MCF 10A (cell line): ENCODE measurements around the gene FBP1. TPM values are rescaled to one million over a fixed set of nuclear protein-coding genes. Genes with fewer than 3 reads are reported as not detected.

ENCODE experiments used
- BruUV-seq: library from RNA; stranded (reverse); fragments of 400-500 nt; replicated peaks from 2 replicates; lab custom pipeline; 2021; lab: Mats Ljungman, UMichigan
- CTCF ChIA-PET: fragments of 300-600 bp; sonication (Branson Sonifier 250); formaldehyde crosslinking; extraction: SDS; loops from one replicate; lab custom pipeline; 2021; ENCODE audit warnings: antibody characterized with exemption, inconsistent platforms; lab: Yijun Ruan, JAX
- POLR2A ChIA-PET: fragments of 300-600, 350-650 bp; sonication (Branson Sonifier 250); formaldehyde crosslinking; extraction: SDS; loops from one replicate; lab custom pipeline; 2020; ENCODE audit warnings: antibody characterized with exemption, inconsistent platforms; lab: Yijun Ruan, JAX
- DNase-seq: peaks from one replicate; pipeline ENCODE4 v3.0.0-alpha.2; 2018; ENCODE audit not compliant: unreplicated experiment
- H3K27ac Mint-ChIP-seq: one replicate; pipeline ENCODE4 v1.8.0; 2022; ENCODE audit warnings: mild to moderate bottlenecking, low read depth, mixed read lengths; ENCODE audit not compliant: unreplicated experiment
- H3K27me3 Mint-ChIP-seq: one replicate; pipeline ENCODE4 v1.8.0; 2022; ENCODE audit warnings: mixed read lengths; ENCODE audit not compliant: insufficient read depth, unreplicated experiment
- H3K36me3 Mint-ChIP-seq: one replicate; pipeline ENCODE4 v1.8.0; 2022; ENCODE audit warnings: mild to moderate bottlenecking, moderate library complexity, mixed read lengths; ENCODE audit not compliant: insufficient read depth, unreplicated experiment
- H3K4me1 Mint-ChIP-seq: one replicate; pipeline ENCODE4 v1.8.0; 2022; ENCODE audit warnings: mixed read lengths; ENCODE audit not compliant: insufficient read depth, unreplicated experiment
- H3K4me3 Mint-ChIP-seq: one replicate; pipeline ENCODE4 v1.8.0; 2022; ENCODE audit warnings: mild to moderate bottlenecking, moderate library complexity, mixed read lengths; ENCODE audit not compliant: unreplicated experiment
- H3K9me3 Mint-ChIP-seq: one replicate; pipeline ENCODE4 v1.8.0; 2022; ENCODE audit warnings: mixed read lengths; ENCODE audit not compliant: unreplicated experiment
- intact Hi-C: fragments of 100-400 bp; cut with micrococcal nuclease; formaldehyde crosslinking; loops from 2 replicates; pipeline ENCODE4 v1.14.1; 2022
- total RNA-seq: library from RNA; stranded (reverse); gene quantifications from 2 replicates; pipeline ENCODE4 v1.2.3, GENCODE V29; 2022
- TF ChIP-seq, protein P1 (sequence below): fragments of 200-600 bp; IDR thresholded peaks from one replicate; pipeline ENCODE4 v1.8.0; 2022; ENCODE audit warnings: antibody characterized with exemption, mild to moderate bottlenecking; ENCODE audit not compliant: unreplicated experiment

The FBP1 gene
- total RNA-seq, 1 experiment from 2014 or later = not detected

DNA sequence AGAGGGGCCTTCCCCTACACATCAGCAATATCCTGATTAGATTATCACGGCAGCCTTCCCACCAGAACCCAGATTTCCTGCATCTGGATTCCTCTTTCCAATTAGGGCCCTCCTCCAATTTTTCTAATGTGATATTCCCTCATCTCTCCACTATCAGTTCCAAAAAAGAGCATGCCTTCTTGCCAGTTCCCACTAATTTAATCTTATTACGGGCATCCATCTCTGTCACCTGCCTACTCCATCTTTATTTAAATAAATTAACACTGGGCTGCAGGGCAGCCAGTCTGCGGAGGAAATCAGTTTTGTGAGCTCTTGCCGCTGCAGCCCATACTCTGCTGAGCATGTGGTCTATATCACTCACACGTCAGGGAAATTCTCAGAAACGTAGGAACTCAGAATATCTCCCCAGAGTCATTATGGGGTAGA, 29.1 kb downstream of the FBP1 start:
- no peak for DNase-seq
- Mint-ChIP-seq H3K9me3 (no peaks in the 10 kb centered on the region), H3K27me3 (peaks cover 12% of the 10 kb centered on the region), H3K4me3 (no peak overlapping the region), H3K36me3 (no peaks in the 10 kb centered on the region), H3K4me1 (no peaks in the 10 kb centered on the region), H3K27ac (no peak overlapping the region)
- intact Hi-C loops = no loop called here
- ChIA-PET CTCF (no interaction called here), POLR2A (no interaction called here)
- TF ChIP-seq, protein P1, sequence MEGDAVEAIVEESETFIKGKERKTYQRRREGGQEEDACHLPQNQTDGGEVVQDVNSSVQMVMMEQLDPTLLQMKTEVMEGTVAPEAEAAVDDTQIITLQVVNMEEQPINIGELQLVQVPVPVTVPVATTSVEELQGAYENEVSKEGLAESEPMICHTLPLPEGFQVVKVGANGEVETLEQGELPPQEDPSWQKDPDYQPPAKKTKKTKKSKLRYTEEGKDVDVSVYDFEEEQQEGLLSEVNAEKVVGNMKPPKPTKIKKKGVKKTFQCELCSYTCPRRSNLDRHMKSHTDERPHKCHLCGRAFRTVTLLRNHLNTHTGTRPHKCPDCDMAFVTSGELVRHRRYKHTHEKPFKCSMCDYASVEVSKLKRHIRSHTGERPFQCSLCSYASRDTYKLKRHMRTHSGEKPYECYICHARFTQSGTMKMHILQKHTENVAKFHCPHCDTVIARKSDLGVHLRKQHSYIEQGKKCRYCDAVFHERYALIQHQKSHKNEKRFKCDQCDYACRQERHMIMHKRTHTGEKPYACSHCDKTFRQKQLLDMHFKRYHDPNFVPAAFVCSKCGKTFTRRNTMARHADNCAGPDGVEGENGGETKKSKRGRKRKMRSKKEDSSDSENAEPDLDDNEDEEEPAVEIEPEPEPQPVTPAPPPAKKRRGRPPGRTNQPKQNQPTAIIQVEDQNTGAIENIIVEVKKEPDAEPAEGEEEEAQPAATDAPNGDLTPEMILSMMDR = no peak
- BruUV-seq = no TSS peak

DNA sequence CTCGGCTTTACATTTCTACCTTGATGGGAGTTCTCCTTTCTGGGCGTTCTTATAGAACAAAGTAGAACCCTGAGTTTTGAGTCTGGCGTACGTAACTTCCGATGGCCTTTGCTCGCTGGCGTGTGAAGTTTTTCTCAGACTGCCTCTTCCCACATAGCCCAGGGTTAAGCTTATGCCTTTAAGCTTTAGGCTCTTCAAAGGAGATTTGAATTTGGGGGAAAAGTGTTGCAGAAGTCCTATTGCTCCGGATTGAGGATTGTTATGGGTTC, 32.0 kb downstream of the FBP1 start:
- intact Hi-C loops = loop anchor here (10.0 kb wide), 1 partner anchor 923 kb away; no protein-coding TSS in a partner anchor
- BruUV-seq = no TSS peak
- ChIA-PET CTCF (no interaction called here), POLR2A (no interaction called here)
- no peak for DNase-seq
- Mint-ChIP-seq H3K27me3 (peaks cover 12% of the 10 kb centered on the region), H3K4me3 (no peak overlapping the region), H3K36me3 (no peaks in the 10 kb centered on the region), H3K27ac (no peak overlapping the region), H3K9me3 (no peaks in the 10 kb centered on the region), H3K4me1 (no peaks in the 10 kb centered on the region)
- TF ChIP-seq, protein P1 = no peak

DNA sequence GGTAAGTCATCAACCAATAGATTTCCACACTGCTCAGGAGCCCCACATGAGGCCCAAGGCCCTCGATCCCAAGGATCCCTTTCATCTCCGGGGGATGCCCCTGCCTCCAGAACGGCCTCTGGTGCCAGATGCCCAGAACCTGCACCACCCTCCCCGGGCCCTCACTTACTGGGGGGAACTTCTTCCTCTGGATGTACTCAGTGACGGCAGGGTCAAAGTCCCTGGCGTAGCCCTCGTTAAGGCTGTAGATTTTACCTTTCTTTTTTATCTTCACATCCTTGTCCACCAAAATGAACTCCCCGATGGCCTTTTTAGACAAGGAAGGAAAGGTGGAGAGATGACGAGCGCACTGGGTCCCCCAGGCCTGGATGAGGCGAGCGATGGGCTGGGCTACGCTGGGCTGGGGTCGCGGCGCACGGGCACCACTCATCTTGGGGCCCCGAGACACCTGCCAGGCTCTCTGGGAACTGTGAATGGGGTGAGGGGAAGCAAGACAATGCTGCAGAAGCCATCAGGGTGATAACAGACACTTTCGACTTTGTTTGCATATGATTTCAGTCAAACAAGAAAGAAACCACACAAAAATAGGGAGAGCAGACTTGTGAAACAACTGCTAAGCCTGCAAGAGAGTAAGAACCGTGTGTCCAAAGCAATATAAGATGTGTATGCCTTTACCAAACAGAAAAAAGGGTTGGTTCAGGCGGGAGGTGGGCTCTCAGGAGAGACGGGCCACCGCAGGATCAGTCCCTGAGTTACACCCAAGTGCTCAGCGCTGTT, 32.5 kb downstream of the FBP1 start:
- H3K36me3 Mint-ChIP-seq = no peaks in the 10 kb centered on the region
- H3K9me3 Mint-ChIP-seq = no peaks in the 10 kb centered on the region
- TF ChIP-seq, protein P1 = no peak
- no peak overlapping the region for H3K27ac Mint-ChIP-seq
- BruUV-seq = no TSS peak
- DNase-seq = no peak
- peaks cover 12% of the 10 kb centered on the region for H3K27me3 Mint-ChIP-seq
- POLR2A ChIA-PET = no interaction called here
- H3K4me1 Mint-ChIP-seq = no peaks in the 10 kb centered on the region
- CTCF ChIA-PET = no interaction called here
- no peak overlapping the region for H3K4me3 Mint-ChIP-seq
- intact Hi-C loops = loop anchor here (10.0 kb wide), 1 partner anchor 922 kb away; no protein-coding TSS in a partner anchor

DNA sequence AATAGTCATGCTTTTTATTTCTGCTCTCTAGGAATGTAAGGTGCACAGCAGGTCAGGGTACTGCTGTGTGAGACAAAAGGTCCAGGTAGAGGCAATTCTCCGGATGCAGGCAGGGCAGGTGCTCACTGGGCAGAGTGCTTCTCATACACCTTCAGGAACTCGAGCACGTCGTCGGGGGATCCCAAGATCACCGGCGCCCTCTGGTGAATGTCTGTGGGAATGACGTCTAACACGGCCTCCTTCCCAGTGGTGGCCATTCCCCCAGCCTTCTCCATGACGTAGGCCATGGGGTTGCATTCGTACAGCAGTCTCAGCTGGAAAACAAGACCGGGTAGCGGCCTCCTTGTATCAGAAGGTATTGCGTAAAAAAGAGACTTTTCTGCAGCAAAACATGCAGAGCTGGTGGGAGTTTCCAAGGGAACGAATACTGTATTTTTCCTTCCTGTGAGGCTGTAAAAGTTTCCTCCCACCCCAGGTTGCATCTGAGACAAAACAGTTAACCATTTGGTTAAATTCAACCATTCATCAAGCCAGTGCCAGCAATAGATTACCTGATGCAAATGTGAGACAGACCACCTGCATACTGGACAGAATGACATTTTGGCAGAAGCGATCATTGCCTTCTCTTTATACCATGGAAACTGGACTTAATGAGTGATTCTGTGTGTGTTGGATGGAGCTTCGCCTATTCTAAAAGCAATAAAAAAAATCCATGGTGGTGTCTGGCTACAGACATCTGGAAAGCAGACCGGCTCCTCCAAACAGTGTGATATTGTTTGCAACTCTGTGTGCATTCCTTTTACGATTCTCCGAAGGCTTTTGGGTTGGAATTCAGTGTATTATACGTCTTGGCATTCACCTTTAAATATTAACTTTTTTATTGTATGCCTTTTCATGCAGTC, 35.8 kb downstream of the FBP1 start:
- H3K27ac Mint-ChIP-seq = no peak overlapping the region
- CTCF ChIA-PET = interaction anchor here (0.6 to 0.7 kb wide), 4 partner anchors 9 to 551 kb away, joined by 3 read pairs; partner anchors contain the start of gene FBP2
- no peaks in the 10 kb centered on the region for H3K4me1 Mint-ChIP-seq

More for the DNA sequence above, 35.8 kb downstream of the FBP1 start:
- no peak overlapping the region for H3K4me3 Mint-ChIP-seq
- DNase-seq = peak; percentile 77
- H3K36me3 Mint-ChIP-seq = no peaks in the 10 kb centered on the region
- intact Hi-C loops = loop anchor here (1.0 to 10.0 kb wide), 2 partner anchors 589 to 919 kb away; no protein-coding TSS in a partner anchor
- TF ChIP-seq, protein P1 = peak; percentile 62
- H3K27me3 Mint-ChIP-seq = peaks cover 12% of the 10 kb centered on the region
- POLR2A ChIA-PET = no interaction called here
- no peaks in the 10 kb centered on the region for H3K9me3 Mint-ChIP-seq
- BruUV-seq = no TSS peak
